PC-3 (cell line): ENCODE measurements around the gene HS3ST5. TPM values are rescaled to one million over a fixed set of nuclear protein-coding genes. Genes with fewer than 3 reads are reported as not detected.

Experiments used
- ATAC-seq: fragments of 200-7000 bp; cut with Tn5 transposase; 2 replicates; pipeline ENCODE4 v1.9.1; 2020; ENCODE audit warnings: mild to moderate bottlenecking, moderate library complexity
- Bru-seq: library from RNA; stranded (reverse); fragments of 400-500 nt; gene quantifications from one replicate; lab custom pipeline; 2021; lab: Mats Ljungman, UMichigan
- BruChase-seq, 2 experiments: library from RNA; stranded (reverse); fragments of 400-500 nt; gene quantifications; one replicate each; lab custom pipeline; 2021; lab: Mats Ljungman, UMichigan
- BruUV-seq: library from RNA; stranded (reverse); fragments of 400-500 nt; replicated peaks from 2 replicates; lab custom pipeline; 2021; lab: Mats Ljungman, UMichigan
- CTCF ChIA-PET: fragments of 300-600 bp; sonication (Branson Sonifier 250); formaldehyde crosslinking; loops from one replicate; lab custom pipeline; 2022; ENCODE audit warnings: antibody characterized with exemption; lab: Charles Lee
- POLR2A ChIA-PET: fragments of 300-600 bp; sonication (Branson Sonifier 250); formaldehyde crosslinking; loops from one replicate; lab custom pipeline; 2022; ENCODE audit warnings: antibody characterized with exemption; ENCODE audit not compliant: unreplicated experiment; lab: Charles Lee
- DNase-seq: peaks from one replicate; pipeline ENCODE4 v3.0.0-alpha.2; 2015
- H2AFZ ChIP-seq: fragments of 300-600 bp; sonication (generic); 2 replicates; pipeline ENCODE4 v1.6.0; 2016; ENCODE audit warnings: antibody characterized with exemption, low read length
- H3F3A ChIP-seq: fragments of 300-600 bp; sonication (generic); one replicate; pipeline ENCODE4 v1.6.0; 2017; ENCODE audit warnings: antibody characterized with exemption, low read length, control low read depth, mild to moderate bottlenecking; ENCODE audit not compliant: unreplicated experiment
- H3K27ac ChIP-seq: fragments of 300-600 bp; sonication (generic); 2 replicates; pipeline ENCODE4 v1.5.1; 2016; ENCODE audit warnings: mild to moderate bottlenecking, low read length
- H3K27me3 ChIP-seq: fragments of 300-600 bp; sonication (generic); 2 replicates; pipeline ENCODE4 v1.6.1; 2016; ENCODE audit warnings: low read length, mixed read lengths
- H3K36me3 ChIP-seq: fragments of 300-600 bp; sonication (generic); 2 replicates; pipeline ENCODE4 v1.6.1; 2016; ENCODE audit warnings: low read depth, mixed run types, low read length, mixed read lengths
- H3K4me1 ChIP-seq: fragments of 300-600 bp; sonication (generic); 2 replicates; pipeline ENCODE4 v1.5.1; 2016; ENCODE audit warnings: low read length; ENCODE audit not compliant: insufficient read depth
- H3K4me2 ChIP-seq: fragments of 300-600 bp; sonication (generic); 2 replicates; pipeline ENCODE4 v1.6.0; 2016; ENCODE audit warnings: low read length
- H3K4me3 ChIP-seq: fragments of 300-600 bp; sonication (generic); 2 replicates; pipeline ENCODE4 v1.5.1; 2016; ENCODE audit warnings: mild to moderate bottlenecking, low read length, mixed read lengths
- H3K79me2 ChIP-seq: fragments of 300-600 bp; sonication (generic); 2 replicates; pipeline ENCODE4 v1.6.1; 2017; ENCODE audit warnings: low read length, mixed read lengths
- H3K9ac ChIP-seq: fragments of 300-600 bp; sonication (generic); 2 replicates; pipeline ENCODE4 v1.6.0; 2016; ENCODE audit warnings: mild to moderate bottlenecking, low read length
- H3K9me2 ChIP-seq: fragments of 300-600 bp; sonication (generic); replicated peaks from 2 replicates; pipeline ENCODE4 v1.6.1; 2016; ENCODE audit warnings: mixed run types, low read length, mixed read lengths
- H3K9me3 ChIP-seq: fragments of 300-600 bp; sonication (generic); 2 replicates; pipeline ENCODE4 v1.6.1; 2016; ENCODE audit warnings: low read length, mixed read lengths
- H4K20me1 ChIP-seq: fragments of 300-600 bp; sonication (generic); 2 replicates; pipeline ENCODE4 v1.6.1; 2016; ENCODE audit warnings: low read length, mixed read lengths
- EZH2 ChIP-seq: fragments of 300-600 bp; sonication (generic); IDR thresholded peaks from one replicate; pipeline ENCODE4 v1.6.1; 2017; ENCODE audit warnings: antibody characterized with exemption, mild to moderate bottlenecking, low read length; ENCODE audit not compliant: unreplicated experiment
- EZH2phosphoT487 ChIP-seq: fragments of 300-600 bp; sonication (generic); IDR thresholded peaks from 2 replicates; pipeline ENCODE4 v1.6.1; 2018; ENCODE audit warnings: mild to moderate bottlenecking, antibody characterized with exemption, low read length, borderline replicate concordance
- intact Hi-C: fragments of 100-400 bp; cut with micrococcal nuclease; formaldehyde crosslinking; loops from 2 replicates; pipeline ENCODE4 v1.9.0; 2023
- long read RNA-seq: library from polyadenylated mRNA; unstranded; transcript quantifications from one replicate; pipeline ENCODE4 v2.0.0, GENCODE V29; 2021; ENCODE audit not compliant: unreplicated experiment
- total RNA-seq: library from RNA; depleted of rRNA; stranded (reverse); fragments of >200 nt; gene quantifications from 2 replicates; pipeline ENCODE4 v1.2.3, GENCODE V29; 2014; rRNA removed
- TF ChIP-seq, protein P1 (sequence below): fragments of 300-600 bp; sonication (generic); conservative IDR thresholded peaks from 2 replicates; pipeline ENCODE4 v1.5.1; 2017; ENCODE audit warnings: antibody characterized with exemption, low read depth, mild to moderate bottlenecking, low read length

The HS3ST5 gene, protein sequence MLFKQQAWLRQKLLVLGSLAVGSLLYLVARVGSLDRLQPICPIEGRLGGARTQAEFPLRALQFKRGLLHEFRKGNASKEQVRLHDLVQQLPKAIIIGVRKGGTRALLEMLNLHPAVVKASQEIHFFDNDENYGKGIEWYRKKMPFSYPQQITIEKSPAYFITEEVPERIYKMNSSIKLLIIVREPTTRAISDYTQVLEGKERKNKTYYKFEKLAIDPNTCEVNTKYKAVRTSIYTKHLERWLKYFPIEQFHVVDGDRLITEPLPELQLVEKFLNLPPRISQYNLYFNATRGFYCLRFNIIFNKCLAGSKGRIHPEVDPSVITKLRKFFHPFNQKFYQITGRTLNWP
- total RNA-seq (0.86 and 1.2 TPM in 2 replicates), Bru-seq, nascent RNA (percentile 86 among the genes with signal in this experiment), BruChase-seq, experiment 1, labeled RNA remaining after a 6-hour chase (percentile 50 among the genes with signal in this experiment), BruChase-seq, experiment 2, labeled RNA remaining after a 2-hour chase (percentile 71 among the genes with signal in this experiment)
- long read RNA-seq, transcript HS3ST5-201 (5 exons, 3,901 nt): major isoform, 10 of 28 reads
- long read RNA-seq, partial matches to known transcripts: 0 of 28 reads
- long read RNA-seq, other reads (novel, unspliced or antisense): 18 of 28 reads

DNA sequence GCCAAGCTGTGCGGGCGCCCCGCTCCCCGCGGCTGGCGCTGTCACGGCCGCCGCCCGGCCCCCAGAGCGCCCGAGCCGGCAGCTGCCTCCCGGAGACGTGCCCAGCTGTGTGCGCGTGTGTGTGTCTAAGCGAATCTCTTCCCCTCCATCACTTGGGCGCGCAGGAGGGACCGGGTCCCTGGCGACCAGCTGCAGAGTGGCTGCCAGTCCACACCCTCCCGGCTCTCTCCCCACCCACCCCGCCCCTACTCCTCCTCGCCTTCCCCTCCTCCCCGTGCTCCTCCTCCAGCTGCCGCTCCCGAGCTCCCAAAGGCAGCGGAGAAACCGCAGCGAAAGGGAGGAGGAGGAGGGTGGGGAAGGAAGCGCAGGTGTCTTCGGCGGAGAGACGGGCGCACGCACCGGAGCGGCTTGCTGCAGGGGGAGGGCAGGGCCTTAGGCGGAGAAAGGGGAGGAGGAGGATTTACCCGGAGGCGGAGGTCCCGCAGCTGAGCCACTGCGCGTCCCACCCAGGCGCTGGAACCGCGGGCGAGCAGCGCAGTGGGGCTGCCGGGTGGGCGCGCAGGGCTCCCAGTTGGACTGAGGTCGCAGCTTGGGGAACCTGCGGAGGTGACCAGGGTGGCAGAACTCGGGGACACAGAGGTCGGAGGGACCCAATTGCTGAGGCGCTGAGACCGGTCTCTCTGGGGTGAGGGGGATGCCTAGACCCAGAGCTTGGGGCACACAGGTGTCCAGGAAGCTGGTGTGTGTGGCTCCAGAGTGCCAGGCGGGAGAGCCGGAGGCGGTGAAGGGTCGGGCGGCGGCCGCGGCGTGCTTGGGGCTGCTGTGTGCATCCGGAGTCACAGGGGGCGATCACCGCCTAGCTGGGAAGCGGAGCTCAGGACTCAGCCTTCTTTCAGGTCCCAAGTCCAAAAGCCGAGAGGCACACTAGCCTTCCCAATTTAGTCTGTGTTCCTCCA, at the start of gene HS3ST5:
TSS of gene HS3ST5 (minus strand) at position 198 of the 956 bp plus-strand sequence. CDS start 280,178 bp downstream, outside the sequence.
- Histone ChIP-seq H3K27me3 (no peaks in the 10 kb centered on the region), H3K4me3 (peak within 1 kb of the TSS; percentile 94), H3K36me3 (no peaks in the 10 kb centered on the region), H3K4me1 (peaks cover 44% of the 10 kb centered on the region), H3K4me2 (peak within 1 kb of the TSS; percentile 99), H3K9me2 (no peaks in the 10 kb centered on the region), H3K9ac (peak within 1 kb of the TSS; percentile 70), H3F3A (no peaks in the 10 kb centered on the region), H4K20me1 (no peaks in the 10 kb centered on the region), H2AFZ (peak within 1 kb of the TSS; percentile 99), H3K9me3 (no peaks in the 10 kb centered on the region), H3K27ac (peak within 1 kb of the TSS; percentile 41; the same call in 1 of the 2 replicates), H3K79me2 (peaks cover 13% of the 10 kb centered on the region)
- TSS peak; percentile 49 for BruUV-seq
- ATAC-seq (peak; percentile 52), DNase-seq (peak; percentile 74)
- intact Hi-C loops: loop anchor here (5.0 to 10.0 kb wide), 4 partner anchors 122 to 1552 kb away; no protein-coding TSS in a partner anchor
- ChIA-PET POLR2A (interaction anchor here (0.6 kb wide), 1 partner anchor 66 kb away, joined by 3 read pairs; no protein-coding TSS in a partner anchor), CTCF (interaction anchor here (0.6 to 1.7 kb wide), 4 partner anchors 21 to 348 kb away, joined by 3 to 8 read pairs (median 3); no protein-coding TSS in a partner anchor)
- TF ChIP-seq EZH2: no peak
- TF ChIP-seq, protein P1, sequence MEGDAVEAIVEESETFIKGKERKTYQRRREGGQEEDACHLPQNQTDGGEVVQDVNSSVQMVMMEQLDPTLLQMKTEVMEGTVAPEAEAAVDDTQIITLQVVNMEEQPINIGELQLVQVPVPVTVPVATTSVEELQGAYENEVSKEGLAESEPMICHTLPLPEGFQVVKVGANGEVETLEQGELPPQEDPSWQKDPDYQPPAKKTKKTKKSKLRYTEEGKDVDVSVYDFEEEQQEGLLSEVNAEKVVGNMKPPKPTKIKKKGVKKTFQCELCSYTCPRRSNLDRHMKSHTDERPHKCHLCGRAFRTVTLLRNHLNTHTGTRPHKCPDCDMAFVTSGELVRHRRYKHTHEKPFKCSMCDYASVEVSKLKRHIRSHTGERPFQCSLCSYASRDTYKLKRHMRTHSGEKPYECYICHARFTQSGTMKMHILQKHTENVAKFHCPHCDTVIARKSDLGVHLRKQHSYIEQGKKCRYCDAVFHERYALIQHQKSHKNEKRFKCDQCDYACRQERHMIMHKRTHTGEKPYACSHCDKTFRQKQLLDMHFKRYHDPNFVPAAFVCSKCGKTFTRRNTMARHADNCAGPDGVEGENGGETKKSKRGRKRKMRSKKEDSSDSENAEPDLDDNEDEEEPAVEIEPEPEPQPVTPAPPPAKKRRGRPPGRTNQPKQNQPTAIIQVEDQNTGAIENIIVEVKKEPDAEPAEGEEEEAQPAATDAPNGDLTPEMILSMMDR: peak; percentile 55

DNA sequence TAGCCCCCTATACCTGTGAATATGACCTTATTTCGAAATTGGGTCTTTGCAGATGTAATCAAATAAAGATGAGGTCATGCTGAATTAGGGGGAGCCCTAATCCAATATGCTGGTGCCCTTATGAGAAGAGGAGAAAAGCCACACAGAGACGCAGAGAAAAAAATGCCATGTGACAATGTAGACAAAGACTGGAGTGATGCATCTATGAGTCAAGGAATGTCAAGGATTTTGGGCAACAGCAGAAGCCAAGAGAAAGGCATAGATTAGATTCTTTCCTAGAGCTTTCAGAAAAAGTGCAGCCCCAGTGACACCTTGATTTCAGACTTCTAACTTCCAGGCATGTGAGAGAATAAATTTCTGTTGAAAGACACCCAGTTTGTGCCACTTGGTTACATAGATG, 47.4 kb upstream of the HS3ST5 start:
- ChIA-PET CTCF (no interaction called here), POLR2A (interaction anchor here (0.6 kb wide), 1 partner anchor 50 kb away, joined by 4 read pairs; no protein-coding TSS in a partner anchor)
- no peaks in the 10 kb centered on the region for H4K20me1 ChIP-seq
- no peak overlapping the region for H3K27ac ChIP-seq
- no peaks in the 10 kb centered on the region for H3K79me2 ChIP-seq
- no peak for ATAC-seq
- no peak overlapping the region for H3K4me3 ChIP-seq
- TF ChIP-seq, protein P1: no peak
- TF ChIP-seq EZH2 (no peak), EZH2phosphoT487 (no peak)
- intact Hi-C loops: no loop called here
- no peaks in the 10 kb centered on the region for H3K36me3 ChIP-seq
- H3K27me3 ChIP-seq: no peaks in the 10 kb centered on the region
- H3K4me2 ChIP-seq: no peak overlapping the region
- no peaks in the 10 kb centered on the region for H3F3A ChIP-seq
- H3K9me3 ChIP-seq: no peaks in the 10 kb centered on the region
- H3K4me1 ChIP-seq: peaks cover 4% of the 10 kb centered on the region
- no peak overlapping the region for H3K9ac ChIP-seq
- DNase-seq: peak; percentile 52
- BruUV-seq: no TSS peak
- no peak overlapping the region for H2AFZ ChIP-seq
- no peaks in the 10 kb centered on the region for H3K9me2 ChIP-seq
